Inferior parietal cortex (tissue), 1 donor: ENCODE data around the gene POMGNT1.

Source experiments
- DNase-seq: peaks from one replicate; pipeline ENCODE4 v3.0.0-alpha.2; 2016; ENCODE audit errors: extremely low spot score

The POMGNT1 gene

GRCh38 chr1:46183079-46183847, 15.0 kb downstream of the POMGNT1 start:
- DNase-seq: no peak

- DNase-seq: no peak
Observed at GRCh38 chr1:46181343-46182260, 16.6 kb downstream of the POMGNT1 start.

- no peak for DNase-seq
Observed at GRCh38 chr1:46180082-46180616, 18.1 kb downstream of the POMGNT1 start.

- DNase-seq: peak; percentile 94
Observed at GRCh38 chr1:46179138-46180081, 18.8 kb downstream of the POMGNT1 start.

GRCh38 chr1:46176211-46176865, 21.9 kb downstream of the POMGNT1 start, which contains the start of gene P3R3URF:
P3R3URF (minus strand) TSS chr1:46176488; CDS start chr1:46176471, 17 bp downstream.
- DNase-seq: no peak

GRCh38 chr1:46175243-46175642, 23.0 kb downstream of the POMGNT1 start:
- no peak for DNase-seq

GRCh38 chr1:46174448-46175231, 23.6 kb downstream of the POMGNT1 start, which contains the start of gene TSPAN1:
TSPAN1 (plus strand) TSS chr1:46175087; CDS start chr1:46181108, 6,021 bp downstream.
- DNase-seq: no peak

GRCh38 chr1:46173361-46173856, 24.8 kb downstream of the POMGNT1 start:
- DNase-seq: peak; percentile 48

GRCh38 chr1:46172321-46172720, 25.9 kb downstream of the POMGNT1 start:
- DNase-seq: no peak

- no peak for DNase-seq
Observed at GRCh38 chr1:46171871-46172270, 26.4 kb downstream of the POMGNT1 start.

- DNase-seq: no peak
Observed at GRCh38 chr1:46171351-46171750, 26.9 kb downstream of the POMGNT1 start.

- DNase-seq: no peak
Observed at GRCh38 chr1:46169811-46170454, 28.3 kb downstream of the POMGNT1 start.

GRCh38 chr1:46168477-46168876, 29.8 kb downstream of the POMGNT1 start:
- DNase-seq: no peak

- DNase-seq: no peak
Observed at GRCh38 chr1:46166521-46167462, 31.4 kb downstream of the POMGNT1 start.

GRCh38 chr1:46160212-46160611, 38.0 kb downstream of the POMGNT1 start:
- no peak for DNase-seq

GRCh38 chr1:46159516-46159915, 38.7 kb downstream of the POMGNT1 start:
- no peak for DNase-seq

- no peak for DNase-seq
Observed at GRCh38 chr1:46158312-46159281, 39.6 kb downstream of the POMGNT1 start.
